ENCODE results near the gene HUNK. TPM values are rescaled to one million over a fixed set of nuclear protein-coding genes. Genes with fewer than 3 reads are reported as not detected.

The HUNK gene
- total and polyA plus RNA-seq, 2 of the 8 experiments (the other 6 are each of a cell fraction or from before 2014, with no cell fraction given), result 1.9 to 10.2 TPM

DNA sequence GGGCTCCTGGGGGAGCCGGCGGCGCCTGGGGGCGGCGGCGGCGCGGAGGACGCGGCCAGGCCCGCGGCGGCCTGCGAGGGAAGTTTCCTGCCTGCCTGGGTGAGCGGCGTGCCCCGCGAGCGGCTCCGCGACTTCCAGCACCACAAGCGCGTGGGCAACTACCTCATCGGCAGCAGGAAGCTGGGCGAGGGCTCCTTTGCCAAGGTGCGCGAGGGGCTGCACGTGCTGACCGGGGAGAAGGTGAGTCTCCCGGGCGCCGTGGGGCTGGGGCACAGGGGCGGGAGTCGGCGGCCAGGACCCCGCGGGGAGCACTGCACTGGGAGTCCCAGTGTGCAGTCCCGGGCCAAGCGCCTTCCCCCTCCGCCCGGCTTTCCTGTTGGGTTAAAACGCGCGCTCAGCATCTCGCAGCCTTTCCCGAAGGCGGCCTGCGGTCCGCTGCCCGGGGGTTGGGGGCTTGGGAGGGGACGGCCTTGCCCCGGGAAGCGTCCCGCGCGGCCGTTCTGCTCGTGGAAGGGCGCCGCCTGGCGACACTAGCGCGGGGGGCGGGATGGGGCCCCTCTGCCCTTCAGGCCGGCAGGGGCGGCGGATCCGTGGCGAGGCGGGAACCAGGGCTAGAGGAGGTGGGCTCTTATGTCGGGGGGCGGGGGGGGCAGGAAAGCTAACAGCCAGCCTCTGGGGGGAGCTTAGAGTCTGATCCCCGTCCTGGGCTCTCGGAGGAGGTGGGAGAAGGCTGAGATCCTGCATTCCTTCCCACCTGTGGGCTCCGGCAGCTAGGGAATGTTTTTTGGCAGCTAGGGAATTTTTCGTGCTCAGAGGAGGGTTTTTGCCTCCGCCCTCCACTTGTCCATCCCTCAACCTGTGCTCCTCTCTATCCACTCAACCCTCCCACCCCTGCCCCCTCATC lies 1.1 kb downstream of the HUNK start (continued):
- TF ChIP-seq KDM5A (IDR thresholded peaks at IDR 0.05; ENCODE audit: low read length) (no peak), RAD21 (IDR thresholded peaks at IDR 0.05 in 1 of 2, conservative IDR thresholded peaks at IDR 0.05 in 1 of 2; ENCODE audit: low read depth in 2 of 2, low read length in 2 of 2) (peak; percentile 32 to 61; a peak in 2 of 4 replicates), CTCF (IDR thresholded peaks at IDR 0.05; ENCODE audit: control extremely low read depth in 1 of 3, insufficient read depth in 1 of 3, low read depth in 1 of 3, low read length in 3 of 3) (peak; percentile 54 to 75 (median 65)), NANOG (IDR thresholded peaks at IDR 0.05; ENCODE audit: insufficient read depth, low read depth, low read length, poor library complexity, severe bottlenecking) (no peak), TBP (IDR thresholded peaks at IDR 0.05; ENCODE audit: low read depth, low read length) (no peak), SIRT6 (IDR thresholded peaks at IDR 0.05; ENCODE audit: low read length) (no peak), MAX (IDR thresholded peaks at IDR 0.05) (peak; percentile 55; the same call in 1 of the 2 replicates), GABPA (IDR thresholded peaks at IDR 0.05; ENCODE audit: borderline replicate concordance, insufficient read depth, low read length) (no peak), GTF2F1 (IDR thresholded peaks at IDR 0.05; ENCODE audit: borderline replicate concordance, low read depth, low read length) (no peak), NRF1 (IDR thresholded peaks at IDR 0.05; ENCODE audit: low read depth, low read length) (no peak), BACH1 (IDR thresholded peaks at IDR 0.05; ENCODE audit: low read length) (peak; percentile 66), SRF (IDR thresholded peaks at IDR 0.05; ENCODE audit: low read depth, low read length) (no peak), SIN3A (conservative IDR thresholded peaks at IDR 0.05 in 1 of 2, IDR thresholded peaks at IDR 0.05 in 1 of 2; ENCODE audit: low read depth in 1 of 2, low read length in 2 of 2) (no peak), USF2 (IDR thresholded peaks at IDR 0.05; ENCODE audit: low read length) (no peak), SP1 (IDR thresholded peaks at IDR 0.05; ENCODE audit: low read depth, low read length) (no peak), SAP30 (IDR thresholded peaks at IDR 0.05; ENCODE audit: insufficient read depth, insufficient replicate concordance, low read length) (no peak), HDAC6 (IDR thresholded peaks at IDR 0.05; ENCODE audit: low read depth, low read length) (no peak), RFX5 (IDR thresholded peaks at IDR 0.05; ENCODE audit: borderline replicate concordance, low read depth, low read length) (no peak), SIX5 (IDR thresholded peaks at IDR 0.05; ENCODE audit: low read depth, low read length) (no peak)
